Peyer's patch (tissue), 4 donors: ENCODE measurements around the gene CDH23. TPM values are rescaled to one million over a fixed set of nuclear protein-coding genes. Genes with fewer than 3 reads are reported as not detected.
A peak's percentile ranks its signal among the peaks of the same experiment; 100 is the strongest.

ENCODE experiments used
- DNase-seq, 3 donors: peaks; one replicate each; pipeline ENCODE4 v3.0.0-alpha.2; 2017 to 2019
- H3K27ac ChIP-seq, 4 donors: fragments of 200-600 bp; sonication (generic); one replicate each; pipeline ENCODE4 v1.5.1; 2016 to 2019
- H3K27me3 ChIP-seq, 2 donors: fragments of 200-600 bp; sonication (generic); one replicate each; pipeline ENCODE4 v1.5.1; 2019
- H3K36me3 ChIP-seq, 3 donors: fragments of 200-600 bp; sonication (generic); one replicate each; pipeline ENCODE4 v1.5.1; 2016 to 2019
- H3K4me1 ChIP-seq, 4 donors: fragments of 200-600 bp; sonication (generic); one replicate each; pipeline ENCODE4 v1.5.1; 2016 to 2019
- H3K4me3 ChIP-seq, 4 donors: fragments of 200-600 bp; sonication (generic); 1 replicate in 3 of 4; 2 replicates in 1 of 4; pipeline ENCODE4 v1.5.1; 2016 to 2019; ENCODE audit warnings: mild to moderate bottlenecking in 1 of 4
- H3K9me3 ChIP-seq, 4 donors: fragments of 200-600 bp; sonication (generic); one replicate each; pipeline ENCODE4 v1.5.1; 2016 to 2019; ENCODE audit warnings: mild to moderate bottlenecking in 1 of 4
- POLR2A ChIP-seq, 2 donors: fragments of 450-650 bp; IDR thresholded peaks; one replicate each; pipeline ENCODE4 v1.5.1; 2017; ENCODE audit warnings: antibody characterized with exemption in 2 of 2, mild to moderate bottlenecking in 2 of 2, moderate library complexity in 2 of 2
- total RNA-seq, 4 donors: library from RNA; depleted of rRNA; stranded (reverse); fragments of >200 nt; gene quantifications; one replicate each; pipeline ENCODE4 v1.1.0, GENCODE V29; 2016
- TF ChIP-seq, protein P1 (sequence below), 6 experiments: fragments of 450-650 bp in 4 of 6; fragments of 200-600 bp in 2 of 6; sonication (generic) in 1 of 6; IDR thresholded peaks; one replicate each; pipeline ENCODE4 v1.5.1; 2017 to 2019; ENCODE audit warnings: antibody characterized with exemption in 6 of 6, mild to moderate bottlenecking in 3 of 6, moderate library complexity in 1 of 6

Gene CDH23
- total RNA-seq, 4 donors from 2014 or later: 3.2 to 9.9 (median 5.4) TPM

DNA sequence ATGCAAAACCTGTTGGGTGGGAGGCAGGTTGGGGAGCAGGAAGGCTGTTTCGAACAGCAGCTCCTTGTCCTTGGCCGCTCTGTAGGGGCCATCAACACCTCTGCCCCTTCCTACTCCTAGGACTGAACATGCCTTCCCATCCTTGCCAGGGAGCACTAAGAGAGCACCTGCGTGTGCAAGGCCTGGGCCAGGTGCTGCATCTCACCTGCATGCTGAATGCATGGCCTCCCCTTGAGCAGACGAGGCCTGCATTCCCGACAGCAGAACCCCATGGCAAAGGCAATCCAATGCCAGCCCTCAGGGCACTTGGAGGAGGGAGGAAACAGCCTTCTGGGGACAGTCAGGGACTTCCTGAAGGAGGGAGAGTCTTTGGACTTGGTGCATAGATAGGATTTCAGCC lies 365.6 kb downstream of the CDH23 start:
- DNase-seq: no peak
- Histone ChIP-seq H3K9me3 (no peaks in the 10 kb centered on the region), H3K4me3 (no peak overlapping the region), H3K4me1 (peaks cover 14 to 68% (median 30%) of the 10 kb centered on the region in 4 donors), H3K36me3 (peaks cover 0 to 34% (median 0%) of the 10 kb centered on the region in 3 donors), H3K27ac (peak overlapping the region in 2 of 4 donors; percentile 2 to 54), H3K27me3 (no peaks in the 10 kb centered on the region)
- TF ChIP-seq, protein P1, sequence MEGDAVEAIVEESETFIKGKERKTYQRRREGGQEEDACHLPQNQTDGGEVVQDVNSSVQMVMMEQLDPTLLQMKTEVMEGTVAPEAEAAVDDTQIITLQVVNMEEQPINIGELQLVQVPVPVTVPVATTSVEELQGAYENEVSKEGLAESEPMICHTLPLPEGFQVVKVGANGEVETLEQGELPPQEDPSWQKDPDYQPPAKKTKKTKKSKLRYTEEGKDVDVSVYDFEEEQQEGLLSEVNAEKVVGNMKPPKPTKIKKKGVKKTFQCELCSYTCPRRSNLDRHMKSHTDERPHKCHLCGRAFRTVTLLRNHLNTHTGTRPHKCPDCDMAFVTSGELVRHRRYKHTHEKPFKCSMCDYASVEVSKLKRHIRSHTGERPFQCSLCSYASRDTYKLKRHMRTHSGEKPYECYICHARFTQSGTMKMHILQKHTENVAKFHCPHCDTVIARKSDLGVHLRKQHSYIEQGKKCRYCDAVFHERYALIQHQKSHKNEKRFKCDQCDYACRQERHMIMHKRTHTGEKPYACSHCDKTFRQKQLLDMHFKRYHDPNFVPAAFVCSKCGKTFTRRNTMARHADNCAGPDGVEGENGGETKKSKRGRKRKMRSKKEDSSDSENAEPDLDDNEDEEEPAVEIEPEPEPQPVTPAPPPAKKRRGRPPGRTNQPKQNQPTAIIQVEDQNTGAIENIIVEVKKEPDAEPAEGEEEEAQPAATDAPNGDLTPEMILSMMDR (IDR thresholded peaks at IDR 0.05): no peak
- TF ChIP-seq POLR2A (IDR thresholded peaks at IDR 0.05): no peak

DNA sequence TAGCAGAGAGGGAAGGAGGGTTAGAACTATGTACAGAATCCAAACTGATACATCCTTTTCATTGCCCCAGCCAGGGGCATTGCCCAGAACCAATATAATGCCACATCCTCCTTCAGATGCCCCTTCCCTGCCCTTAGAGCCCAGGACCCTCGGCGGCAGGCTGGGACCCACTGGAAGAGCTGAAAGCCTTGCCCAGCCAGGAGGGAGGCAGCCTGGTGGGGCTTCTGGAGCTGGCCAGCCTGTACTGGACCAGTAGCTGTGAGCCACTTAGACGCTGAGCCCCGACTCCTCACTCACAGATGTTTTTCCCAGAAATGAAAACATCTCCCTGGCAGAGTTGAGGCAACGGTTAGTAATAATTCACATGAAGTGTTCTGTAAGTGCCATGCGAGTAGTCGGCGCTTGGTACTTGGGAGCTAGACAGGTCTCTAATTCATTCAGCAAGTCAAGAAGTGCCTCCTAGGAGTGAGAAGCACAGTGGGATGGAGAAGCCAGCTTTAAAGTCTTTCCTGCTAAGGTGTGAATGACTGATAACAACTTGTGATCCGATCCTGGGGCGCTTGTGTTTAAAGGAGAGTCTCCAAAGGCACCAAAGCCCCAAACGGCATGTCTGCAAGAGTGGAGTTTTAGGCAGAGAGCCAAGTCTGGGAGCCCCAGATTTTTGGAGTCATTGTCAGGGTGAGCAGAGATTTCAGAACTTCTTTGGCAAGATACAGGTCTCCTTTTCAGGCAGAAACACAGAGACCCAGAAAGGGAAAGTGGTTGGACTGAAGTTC lies 366.8 kb downstream of the CDH23 start:
- DNase-seq: no peak
- Histone ChIP-seq H3K4me3 (no peak overlapping the region), H3K9me3 (no peaks in the 10 kb centered on the region), H3K27ac (peak overlapping the region in 2 of 4 donors; percentile 20 to 39), H3K4me1 (peaks cover 21 to 68% (median 40%) of the 10 kb centered on the region in 4 donors), H3K27me3 (no peaks in the 10 kb centered on the region), H3K36me3 (peaks cover 0 to 29% (median 0%) of the 10 kb centered on the region in 3 donors)
- TF ChIP-seq, protein P1 (IDR thresholded peaks at IDR 0.05): no peak
- no peak for TF ChIP-seq POLR2A (IDR thresholded peaks at IDR 0.05)

DNA sequence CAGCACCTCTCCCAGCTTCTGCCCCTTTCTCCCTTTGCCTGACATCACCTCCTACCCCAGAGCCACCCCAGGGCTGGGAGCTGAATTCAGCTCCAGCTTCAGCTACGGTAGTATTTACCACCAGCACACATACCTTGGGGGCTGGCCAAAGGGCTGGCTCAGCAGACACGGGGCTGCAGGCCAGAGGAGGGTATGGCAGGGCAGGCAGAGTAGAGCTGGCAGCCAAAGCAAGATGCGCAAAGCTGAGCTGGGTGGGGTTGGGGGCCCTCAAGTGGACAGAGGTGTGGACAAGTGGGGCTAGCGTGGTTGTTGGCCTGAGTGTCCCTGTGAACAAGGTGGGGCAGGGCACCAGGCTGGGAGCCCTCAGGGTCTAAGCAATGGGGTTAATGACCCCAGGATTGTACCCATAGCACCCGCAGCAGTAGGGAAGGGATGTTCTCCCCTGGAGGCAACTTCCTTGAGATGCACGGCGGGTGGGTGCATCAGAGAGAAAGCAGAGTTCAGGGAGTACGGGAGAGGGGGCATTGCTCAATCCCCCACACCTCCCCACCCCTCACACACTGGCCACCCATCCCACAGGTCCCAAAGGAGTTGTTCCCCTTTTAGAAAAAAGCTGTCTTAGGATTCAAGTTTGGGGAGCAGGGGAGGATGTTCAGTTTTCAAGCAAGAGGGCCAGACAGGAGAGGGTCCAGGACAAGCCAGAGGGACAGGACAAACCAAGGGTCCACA lies 368.6 kb downstream of the CDH23 start:
- peaks cover 21 to 81% (median 51%) of the 10 kb centered on the region in 4 donors for H3K4me1 ChIP-seq
- no peaks in the 10 kb centered on the region for H3K27me3 ChIP-seq
- no peak for TF ChIP-seq POLR2A (IDR thresholded peaks at IDR 0.05)
- TF ChIP-seq, protein P1 (IDR thresholded peaks at IDR 0.05): no peak
- peaks cover 0 to 19% (median 0%) of the 10 kb centered on the region in 3 donors for H3K36me3 ChIP-seq
- no peak overlapping the region for H3K4me3 ChIP-seq
- no peaks in the 10 kb centered on the region for H3K9me3 ChIP-seq
- H3K27ac ChIP-seq: peak overlapping the region; percentile 84 to 99 (median 90)
- DNase-seq: no peak

DNA sequence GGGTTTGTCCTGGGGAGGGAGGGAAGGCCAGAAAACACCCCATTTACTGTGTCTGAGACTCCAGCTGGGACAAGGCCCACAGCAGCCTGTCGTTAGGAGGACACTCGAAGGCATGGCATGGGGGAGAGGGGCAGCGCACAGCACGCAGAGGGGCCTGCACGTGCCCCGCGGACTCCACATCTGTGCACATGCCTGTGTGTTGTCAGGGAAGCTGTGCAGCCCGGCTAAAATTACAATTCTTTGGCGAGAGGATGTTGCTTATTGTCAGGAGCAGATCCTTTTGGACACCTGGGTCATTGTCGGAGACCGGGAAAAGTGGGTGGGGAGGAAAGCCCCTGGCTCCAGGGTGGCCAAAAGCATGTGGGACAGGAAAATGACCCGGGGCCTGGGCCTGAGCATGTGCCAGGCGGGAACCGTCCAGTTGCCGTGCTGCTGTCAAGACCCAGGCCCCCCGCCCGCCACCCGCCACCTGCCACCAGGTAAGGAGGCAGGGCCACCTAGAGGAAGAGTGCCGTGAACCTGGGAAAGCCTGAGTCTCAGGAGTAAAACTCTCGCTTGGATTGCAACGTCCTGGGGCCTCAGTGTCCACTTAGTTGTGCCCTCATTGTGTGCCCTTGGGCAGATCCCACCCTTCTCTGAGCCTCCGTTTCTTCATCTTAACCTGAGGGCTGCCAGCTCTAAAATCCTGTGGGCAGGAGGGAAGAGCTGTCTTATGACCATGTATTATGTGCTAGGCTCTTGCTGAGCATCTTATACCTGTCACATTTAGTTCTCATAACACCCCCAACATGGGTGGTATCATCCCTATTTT lies 369.4 kb downstream of the CDH23 start:
- no peak for DNase-seq
- Histone ChIP-seq H3K9me3 (no peaks in the 10 kb centered on the region), H3K4me3 (no peak overlapping the region), H3K4me1 (peaks cover 21 to 82% (median 52%) of the 10 kb centered on the region in 4 donors), H3K36me3 (peaks cover 0 to 12% (median 0%) of the 10 kb centered on the region in 3 donors), H3K27me3 (no peaks in the 10 kb centered on the region), H3K27ac (peak overlapping the region; percentile 84 to 99 (median 90))
- TF ChIP-seq POLR2A (IDR thresholded peaks at IDR 0.05): no peak

DNA sequence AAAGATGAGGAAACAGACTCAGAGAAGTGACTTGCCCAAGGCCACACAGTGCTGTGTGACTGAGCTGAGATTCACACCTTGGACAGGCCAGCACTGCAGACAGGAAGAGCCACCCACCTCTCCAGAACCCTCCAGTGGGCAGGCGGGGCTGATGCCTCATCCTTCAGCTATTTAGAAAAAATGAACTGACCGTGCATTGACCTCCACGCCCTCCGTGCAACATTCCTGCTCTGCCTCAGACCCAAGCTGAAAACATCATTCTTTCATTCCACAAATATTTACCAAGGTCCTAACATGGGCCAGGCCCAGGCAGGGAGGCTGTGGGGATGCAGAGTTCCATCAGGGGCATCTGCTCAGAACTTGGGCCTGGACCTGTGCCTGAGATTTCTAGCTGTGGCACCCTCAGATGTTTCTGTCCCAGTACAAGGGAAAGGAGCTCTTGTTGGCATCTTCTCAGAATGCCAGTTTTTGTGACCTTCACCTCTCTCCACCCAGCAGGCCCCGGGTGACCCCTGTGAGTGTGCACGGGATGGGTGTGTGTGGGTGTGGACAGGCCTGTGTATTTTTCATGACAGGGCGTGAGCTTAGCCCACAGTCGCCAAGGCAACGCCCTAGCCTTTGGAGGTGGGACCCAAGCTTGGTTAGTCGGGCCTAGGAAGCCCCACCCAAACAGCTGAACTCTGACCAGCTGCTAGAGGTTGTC lies 370.1 kb downstream of the CDH23 start:
- peak overlapping the region; percentile 84 to 99 (median 90) for H3K27ac ChIP-seq
- DNase-seq: peak; percentile 56 to 95 (median 95)
- H3K36me3 ChIP-seq: peaks cover 0 to 6% (median 0%) of the 10 kb centered on the region in 3 donors
- H3K4me1 ChIP-seq: peaks cover 21 to 88% (median 56%) of the 10 kb centered on the region in 4 donors
- H3K9me3 ChIP-seq: no peaks in the 10 kb centered on the region
- peak overlapping the region in 2 of 4 donors; percentile 24 to 30 for H3K4me3 ChIP-seq
- TF ChIP-seq, protein P1 (IDR thresholded peaks at IDR 0.05): no peak
- TF ChIP-seq POLR2A (IDR thresholded peaks at IDR 0.05): no peak
- no peaks in the 10 kb centered on the region for H3K27me3 ChIP-seq
